HG03196 (cell line): ENCODE data around the gene ASB16.

Experiments
- ATAC-seq: cut with Tn5 transposase; IDR thresholded peaks from one replicate; pipeline ENCODE4 v1.9.1; 2021; ENCODE audit not compliant: unreplicated experiment

The ASB16 gene

GRCh38 chr17:44206825-44207155 lies 36.3 kb downstream of the ASB16 start:
- no peak for ATAC-seq

GRCh38 chr17:44207319-44207718 lies 36.8 kb downstream of the ASB16 start:
- no peak for ATAC-seq

GRCh38 chr17:44207743-44208142 lies 37.2 kb downstream of the ASB16 start:
- no peak for ATAC-seq

GRCh38 chr17:44209786-44210341 lies 39.4 kb downstream of the ASB16 start:
- no peak for ATAC-seq

- ATAC-seq = peak; percentile 52
These were observed 40.1 kb downstream of the ASB16 start for GRCh38 chr17:44210342-44211192.

GRCh38 chr17:44211281-44212265 lies 41.1 kb downstream of the ASB16 start:
- no peak for ATAC-seq

- ATAC-seq = no peak
These were observed 42.3 kb downstream of the ASB16 start for GRCh38 chr17:44212507-44213402.

GRCh38 chr17:44213403-44214229 lies 43.1 kb downstream of the ASB16 start:
- no peak for ATAC-seq

GRCh38 chr17:44214230-44214494 lies 43.7 kb downstream of the ASB16 start:
- ATAC-seq = no peak

- no peak for ATAC-seq
These were observed 44.4 kb downstream of the ASB16 start for GRCh38 chr17:44214896-44215295.

GRCh38 chr17:44216173-44216572 lies 45.7 kb downstream of the ASB16 start:
- ATAC-seq = no peak

GRCh38 chr17:44216694-44217093 lies 46.2 kb downstream of the ASB16 start:
- ATAC-seq = no peak

GRCh38 chr17:44217738-44218343 lies 47.3 kb downstream of the ASB16 start:
- peak; percentile 0 for ATAC-seq

GRCh38 chr17:44218344-44219107 lies 48.0 kb downstream of the ASB16 start:
- peak; percentile 31 for ATAC-seq

- ATAC-seq = peak; percentile 32
These were observed 48.7 kb downstream of the ASB16 start for GRCh38 chr17:44219108-44219615.

GRCh38 chr17:44219616-44220212 lies 49.2 kb downstream of the ASB16 start, which contains the start of gene UBTF:
Gene UBTF, minus strand, starts transcription at chr17:44219675. Its CDS starts 1,446 bp downstream, at chr17:44218229.
- peak; percentile 9 for ATAC-seq

GRCh38 chr17:44220213-44221083 lies 49.9 kb downstream of the ASB16 start:
- no peak for ATAC-seq
